Left cardiac atrium (tissue), 4 donors: ENCODE measurements around the gene GATAD1. TPM values are rescaled to one million over a fixed set of nuclear protein-coding genes. Genes with fewer than 3 reads are reported as not detected.
"Not testable (repeated sequence)": the region's sequence is repeated elsewhere in the genome, so short reads cannot be mapped to it uniquely, and the experiment has no call there.

Experiments used
- ATAC-seq, 2 donors: fragments of 200-7000 bp; cut with Tn5 transposase; one replicate each; pipeline ENCODE4 v1.9.1; 2020; ENCODE audit warnings: mild to moderate bottlenecking in 2 of 2, moderate library complexity in 2 of 2
- DNase-seq: peaks from one replicate; pipeline ENCODE4 v3.0.0-alpha.2; 2020
- intact Hi-C, 2 donors: fragments of 100-400 bp; cut with DNase I; formaldehyde crosslinking; loops; one replicate each; pipeline versions ENCODE4 v1.14.1 to v1.15.1; 2022 to 2023
- long read RNA-seq: library from polyadenylated mRNA; unstranded; transcript quantifications from one replicate; pipeline ENCODE4 v2.0.0, GENCODE V29; 2021
- total RNA-seq, 2 donors: library from RNA; stranded (reverse); fragmentation: NEBNext Ultra II Directional; extraction: Animal tissue kit (Norgen Biotek cat#: 25700); gene quantifications; one replicate each; pipeline ENCODE4 v1.2.1, GENCODE V29; 2021
- donor health status: DM: no; HTN: yes; CAD: no.
- donor health status: DM: no; HTN: yes; CAD: no; lungs with severe emphysema.
- donor health status: DM: yes; HTN: yes; CAD: no.
- donor health status: Dilated cardiomyopathy.

Gene GATAD1, protein sequence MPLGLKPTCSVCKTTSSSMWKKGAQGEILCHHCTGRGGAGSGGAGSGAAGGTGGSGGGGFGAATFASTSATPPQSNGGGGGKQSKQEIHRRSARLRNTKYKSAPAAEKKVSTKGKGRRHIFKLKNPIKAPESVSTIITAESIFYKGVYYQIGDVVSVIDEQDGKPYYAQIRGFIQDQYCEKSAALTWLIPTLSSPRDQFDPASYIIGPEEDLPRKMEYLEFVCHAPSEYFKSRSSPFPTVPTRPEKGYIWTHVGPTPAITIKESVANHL
- 10 to 100 TPM; 16.1 to 18.2 TPM for total RNA-seq
- long read RNA-seq, partial matches to known transcripts: 1 of 2 reads
- long read RNA-seq, other reads (novel, unspliced or antisense): 1 of 2 reads

DNA sequence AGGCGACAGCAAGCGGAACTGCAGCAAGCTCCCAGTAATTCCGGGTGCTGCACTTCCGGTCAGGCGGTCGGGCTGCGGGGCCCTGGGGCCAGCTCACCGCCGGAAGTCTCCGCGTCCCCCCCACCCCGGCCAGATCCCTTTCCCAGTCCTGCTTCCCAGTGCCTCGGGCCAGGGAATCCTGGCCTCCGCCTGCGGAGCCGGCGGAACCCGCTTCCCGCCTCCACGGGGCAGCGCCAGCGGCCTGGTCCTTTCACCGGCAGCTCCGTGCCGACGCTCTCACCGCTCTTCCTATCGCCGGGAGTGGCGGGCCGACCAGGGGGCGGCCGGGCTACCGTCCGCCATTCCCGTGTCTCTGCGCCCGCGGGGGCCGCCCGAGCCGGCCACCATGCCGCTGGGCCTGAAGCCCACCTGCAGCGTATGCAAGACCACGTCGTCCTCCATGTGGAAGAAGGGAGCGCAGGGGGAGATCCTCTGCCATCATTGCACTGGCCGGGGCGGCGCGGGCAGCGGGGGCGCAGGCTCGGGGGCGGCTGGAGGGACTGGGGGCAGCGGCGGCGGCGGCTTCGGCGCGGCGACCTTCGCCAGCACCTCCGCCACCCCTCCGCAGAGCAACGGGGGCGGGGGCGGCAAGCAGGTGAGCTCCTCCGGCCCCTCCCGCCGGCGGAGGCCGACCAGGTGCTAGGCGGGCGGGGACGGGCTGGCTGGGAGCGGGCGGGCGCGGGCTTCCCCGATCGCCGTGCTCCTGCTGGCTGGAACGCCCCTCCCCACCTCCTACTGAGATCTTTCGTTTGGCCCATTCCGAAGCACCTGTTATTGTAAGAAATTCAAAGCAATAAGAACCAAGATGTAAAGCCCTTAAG lies at the start of gene GATAD1:
GATAD1 (plus strand) TSS at position 138 of the 860 bp plus-strand sequence; CDS start at position 386, 248 bp downstream.
- intact Hi-C loops: loop anchor here in 1 of 2 donors (2.0 to 10.0 kb wide), 3 partner anchors 203 to 573 kb away; partner anchors contain the start of genes ANKIB1, KRIT1 and LRRD1
- DNase-seq (peak; percentile 94), ATAC-seq (peak; percentile 99)

DNA sequence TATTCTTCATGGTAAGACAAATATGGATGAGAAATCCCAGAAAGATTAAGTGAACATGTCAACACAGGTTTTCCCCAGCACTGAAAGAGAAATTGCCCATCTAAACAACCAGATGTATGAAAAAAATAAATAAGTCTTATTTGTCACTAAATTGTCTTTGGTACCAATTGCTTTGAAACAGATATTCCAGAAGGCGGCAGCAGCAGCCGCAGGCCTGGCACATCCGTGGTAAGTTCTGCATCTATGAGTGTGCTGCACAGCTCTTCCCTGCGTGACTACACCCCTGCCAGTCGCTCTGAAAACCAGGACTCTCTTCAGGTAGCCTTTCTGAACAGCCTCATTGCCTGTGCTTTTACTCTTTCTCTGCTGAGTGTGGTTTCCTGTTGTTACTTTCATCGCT lies 49.7 kb upstream of the GATAD1 start:
- intact Hi-C loops: no loop called here
- no peak for ATAC-seq
- DNase-seq: no peak

DNA sequence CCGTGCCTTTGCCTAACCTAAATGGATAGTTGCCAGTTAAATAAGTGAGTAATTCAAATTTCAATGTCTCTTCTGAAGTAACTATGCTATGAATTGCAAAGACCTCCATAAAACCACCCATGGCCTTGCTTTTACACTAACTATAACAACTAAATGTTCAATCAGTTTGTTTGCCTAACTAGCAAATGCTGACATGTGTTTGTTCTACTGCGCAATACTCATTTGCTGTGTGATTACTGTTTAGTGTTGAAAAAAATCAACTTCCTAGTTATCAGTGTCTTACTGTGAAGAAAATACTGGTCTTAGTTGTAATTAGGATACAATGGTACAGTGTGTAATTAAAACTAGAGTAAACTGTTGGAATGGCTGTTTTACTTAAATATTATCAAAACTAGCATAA lies 47.3 kb upstream of the GATAD1 start:
- intact Hi-C loops: no loop called here
- no peak for ATAC-seq
- no peak for DNase-seq

DNA sequence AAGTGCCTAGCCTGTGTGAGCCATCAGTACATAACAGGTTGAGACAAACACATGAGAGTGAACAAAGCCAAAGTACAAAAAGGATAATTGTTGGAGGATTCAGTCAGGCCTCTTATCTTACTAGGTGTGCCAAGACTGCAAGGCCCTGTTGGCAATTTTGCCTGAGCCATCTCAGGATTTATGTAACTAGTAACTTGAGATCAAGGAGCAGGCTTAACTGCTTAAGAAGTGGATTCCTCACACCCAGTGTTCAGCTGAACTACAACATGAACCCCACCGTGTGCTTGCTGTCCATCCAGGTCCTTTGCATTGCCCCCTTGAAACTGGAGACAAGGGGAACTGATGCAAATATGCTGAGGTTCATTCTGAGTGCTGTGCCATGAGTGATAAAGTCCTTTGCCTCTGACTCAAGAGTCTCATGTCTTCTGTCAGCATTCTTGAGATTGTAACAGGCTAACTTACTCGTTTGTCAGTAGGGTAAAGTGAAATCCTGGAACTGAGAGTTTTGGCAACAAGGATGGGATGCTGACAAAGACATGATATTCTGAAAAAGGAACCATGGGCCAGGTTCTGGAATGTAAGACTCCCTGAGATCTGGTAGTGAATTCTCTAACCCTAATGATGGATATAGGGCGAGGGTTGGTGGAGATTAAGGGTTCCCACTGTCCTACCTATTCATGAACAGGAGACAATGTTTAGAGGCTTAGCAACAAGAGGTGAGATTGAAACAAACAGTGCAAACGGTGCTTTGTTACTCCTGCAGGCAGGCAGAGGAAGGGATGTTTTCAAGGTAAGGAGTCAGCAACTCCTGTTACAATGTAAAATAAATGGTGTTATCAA lies 44.1 kb upstream of the GATAD1 start:
- intact Hi-C loops: no loop called here
- ATAC-seq (no peak), DNase-seq (no peak)

DNA sequence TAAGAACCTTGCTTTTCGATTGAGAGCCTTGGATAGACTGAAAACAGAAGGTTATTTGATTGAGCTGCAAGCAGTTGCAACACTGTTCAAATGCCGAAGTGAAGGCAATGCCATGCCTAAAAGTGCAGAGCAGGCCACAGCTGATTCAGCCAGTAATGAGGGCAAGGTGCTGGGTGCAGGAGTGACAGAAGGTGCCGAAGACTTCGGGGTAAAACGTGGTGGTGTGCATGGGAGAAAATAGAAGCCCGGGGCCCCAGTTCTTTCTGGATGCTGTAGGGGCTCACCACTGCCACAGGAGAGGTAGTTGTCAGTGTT lies 43.6 kb upstream of the GATAD1 start:
- DNase-seq: no peak
- intact Hi-C loops: no loop called here
- no peak for ATAC-seq

DNA sequence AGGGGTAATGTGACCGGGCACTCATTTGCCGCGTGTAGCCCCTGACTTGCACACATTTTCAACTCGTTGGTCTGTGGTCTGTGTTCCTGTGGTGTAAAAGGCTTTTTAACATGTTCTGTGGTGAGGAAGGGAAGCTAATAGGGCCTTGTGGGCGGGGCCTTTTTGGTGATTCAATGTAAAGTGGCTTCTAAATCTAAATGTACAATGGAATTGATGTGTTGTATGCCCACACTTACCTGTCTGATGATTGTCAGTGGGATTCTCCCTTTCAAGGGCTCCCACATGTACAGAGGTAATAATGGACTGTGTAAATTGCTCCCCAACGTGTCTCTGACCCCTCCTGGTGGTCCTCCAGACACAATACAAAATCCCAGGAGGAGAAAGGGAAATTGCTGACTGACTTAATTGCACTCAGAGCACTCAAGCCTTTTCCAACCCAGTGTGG lies 43.1 kb upstream of the GATAD1 start:
- intact Hi-C loops: no loop called here

DNA sequence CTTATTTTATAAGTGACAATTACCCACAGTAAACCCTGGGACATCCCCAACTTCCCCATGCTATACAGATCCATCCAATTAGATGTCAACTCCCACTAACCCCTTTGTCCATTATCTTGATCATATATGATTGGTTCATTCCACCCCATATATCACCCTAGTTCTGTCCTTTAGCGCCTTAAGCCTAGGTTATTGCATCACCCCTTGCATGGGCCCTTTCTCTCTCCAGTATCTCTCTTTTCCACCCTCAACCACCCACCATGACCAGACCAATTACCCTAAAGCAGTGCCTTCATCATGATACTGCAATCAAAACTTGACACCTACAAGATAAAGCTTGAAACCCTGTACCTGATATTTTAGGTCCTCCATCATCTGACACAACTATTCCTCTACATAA lies 37.9 kb upstream of the GATAD1 start:
- intact Hi-C loops: no loop called here
- no peak for DNase-seq
- ATAC-seq: no peak

More for the DNA sequence above, 43.1 kb upstream of the GATAD1 start:
- no peak for DNase-seq
- no peak for ATAC-seq

DNA sequence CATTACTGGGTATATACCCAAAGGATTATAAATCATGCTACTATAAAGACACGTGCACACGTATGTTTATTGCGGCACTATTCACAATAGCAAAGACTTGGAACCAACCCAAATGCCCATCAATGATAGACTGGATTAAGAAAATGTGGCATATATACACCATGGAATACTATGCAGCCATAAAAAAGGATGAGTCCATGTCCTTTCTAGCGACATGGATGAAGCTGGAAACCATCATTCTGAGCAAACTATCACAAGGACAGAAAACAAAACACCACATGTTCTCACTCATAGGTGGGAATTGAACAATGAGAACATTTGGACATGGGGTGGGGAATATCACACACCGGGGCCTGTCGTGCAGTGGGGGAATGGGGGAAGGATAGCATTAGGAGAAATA lies 37.1 kb upstream of the GATAD1 start:
- ATAC-seq, DNase-seq, intact Hi-C loops: not testable (repeated sequence)

DNA sequence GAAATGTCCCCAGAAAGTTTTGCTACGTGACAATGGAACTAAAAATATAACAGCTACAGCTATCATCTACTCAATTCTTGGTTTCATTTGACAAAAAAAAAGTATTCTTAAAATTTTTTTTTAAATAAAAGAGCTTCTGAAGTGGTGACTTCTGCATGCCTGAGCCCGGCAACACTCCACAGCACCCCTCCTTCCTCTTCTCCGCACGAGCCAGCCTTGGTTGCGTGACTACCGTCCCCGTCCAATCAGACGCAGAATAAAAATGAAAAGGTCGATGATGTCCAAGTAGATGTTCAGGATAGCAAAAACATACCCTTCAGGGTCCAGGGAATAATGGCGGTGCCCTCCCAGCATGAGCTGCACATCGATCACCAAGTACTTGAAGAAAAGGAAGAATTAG lies 34.5 kb upstream of the GATAD1 start:
- DNase-seq (no peak), ATAC-seq (no peak)
- intact Hi-C loops: no loop called here

DNA sequence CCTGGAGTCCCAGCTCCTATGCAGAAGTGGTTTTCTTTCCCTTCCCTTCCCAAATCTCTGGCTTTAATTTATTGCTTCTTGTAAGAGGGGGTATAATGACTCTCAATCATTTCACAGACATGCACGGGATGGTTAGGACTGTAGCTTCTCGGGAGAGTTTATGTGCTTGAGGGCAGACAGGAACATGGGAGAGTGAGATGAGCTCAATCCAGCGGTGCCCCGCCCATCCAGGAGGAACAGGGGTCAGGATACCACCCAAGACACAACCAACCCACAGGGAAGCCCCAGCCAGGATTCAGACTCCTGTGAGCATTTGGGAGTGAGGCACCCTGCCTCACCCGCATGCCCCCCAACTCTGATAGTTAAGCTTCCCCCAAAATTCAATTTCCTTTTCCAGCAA lies 33.7 kb upstream of the GATAD1 start:
- DNase-seq (no peak), ATAC-seq (no peak)
- intact Hi-C loops: no loop called here

DNA sequence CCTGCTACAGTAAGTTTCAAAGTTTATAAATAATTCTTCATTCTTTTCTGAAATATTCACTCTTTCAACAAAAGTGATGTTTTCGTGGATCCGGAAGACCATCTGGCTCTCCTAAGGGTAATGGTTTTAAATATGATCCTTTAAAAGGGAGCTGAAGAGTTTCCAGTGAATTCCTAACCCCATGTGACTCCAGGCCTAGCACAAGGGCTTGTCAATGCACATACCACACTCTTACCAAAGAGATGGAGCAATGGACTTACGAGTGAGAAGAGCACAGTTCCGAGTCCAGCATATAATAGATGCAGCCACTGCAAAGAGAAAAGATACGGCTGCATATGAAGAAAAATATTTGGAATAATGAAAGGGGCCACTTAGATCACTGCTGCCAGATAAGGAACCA lies 32.1 kb upstream of the GATAD1 start:
- intact Hi-C loops: no loop called here
- DNase-seq (no peak), ATAC-seq (no peak)

DNA sequence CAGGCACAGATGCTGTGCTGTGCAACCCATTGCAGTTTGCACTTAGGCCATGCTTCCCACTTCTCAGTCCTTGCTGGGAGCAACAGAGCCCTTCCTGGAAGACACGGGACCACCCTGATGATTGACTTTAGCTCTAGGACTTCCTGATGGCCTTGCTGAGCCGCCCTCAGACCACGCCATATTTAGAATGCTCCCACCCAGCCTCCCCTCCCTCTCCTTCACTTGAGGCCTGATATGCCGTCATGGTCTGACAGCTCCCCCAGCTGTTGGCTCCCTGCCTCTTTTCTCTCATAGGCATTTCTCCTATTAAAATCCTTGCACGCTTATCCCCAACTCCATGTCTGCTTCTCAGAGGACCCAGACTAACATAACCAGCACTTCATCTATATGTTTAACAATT lies 29.4 kb upstream of the GATAD1 start:
- ATAC-seq (no peak), DNase-seq (no peak)
- intact Hi-C loops: no loop called here

DNA sequence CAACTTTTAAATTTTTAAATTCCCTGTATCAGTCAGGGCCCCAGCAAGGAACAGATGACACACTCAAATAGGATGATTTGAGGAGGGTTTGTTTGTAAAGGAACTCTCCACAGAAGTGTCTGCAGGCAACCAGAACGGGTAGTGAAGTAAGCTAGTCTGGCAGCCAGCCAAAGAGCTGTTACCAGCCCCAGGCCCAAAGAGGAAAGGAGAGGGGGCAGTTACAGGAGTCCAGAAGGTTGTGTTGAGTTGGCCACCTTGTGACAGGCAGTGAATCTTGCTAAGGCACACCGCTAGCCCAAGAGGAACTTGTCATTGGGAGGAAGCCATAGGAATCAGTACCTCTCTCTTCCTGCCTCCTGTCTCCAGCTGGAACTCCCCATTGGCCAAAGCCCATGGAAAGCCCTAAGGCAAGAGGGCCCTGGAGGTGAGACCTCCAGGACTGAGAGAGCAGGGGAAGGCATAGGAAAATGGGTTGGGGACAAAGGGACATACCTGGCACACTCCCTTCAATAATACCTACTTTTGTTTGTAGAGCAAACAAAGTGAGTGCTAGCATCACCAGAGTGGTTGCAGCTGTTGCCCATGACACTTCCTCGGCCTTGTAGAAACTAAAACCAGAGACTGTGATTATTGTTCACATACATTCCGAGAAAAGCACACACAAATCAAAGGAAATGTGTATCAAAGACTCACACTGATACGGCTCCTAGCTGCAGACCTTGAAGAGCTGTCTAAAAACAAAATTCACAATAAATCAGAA lies 25.4 kb upstream of the GATAD1 start:
- no peak for DNase-seq
- ATAC-seq: no peak
- intact Hi-C loops: no loop called here

DNA sequence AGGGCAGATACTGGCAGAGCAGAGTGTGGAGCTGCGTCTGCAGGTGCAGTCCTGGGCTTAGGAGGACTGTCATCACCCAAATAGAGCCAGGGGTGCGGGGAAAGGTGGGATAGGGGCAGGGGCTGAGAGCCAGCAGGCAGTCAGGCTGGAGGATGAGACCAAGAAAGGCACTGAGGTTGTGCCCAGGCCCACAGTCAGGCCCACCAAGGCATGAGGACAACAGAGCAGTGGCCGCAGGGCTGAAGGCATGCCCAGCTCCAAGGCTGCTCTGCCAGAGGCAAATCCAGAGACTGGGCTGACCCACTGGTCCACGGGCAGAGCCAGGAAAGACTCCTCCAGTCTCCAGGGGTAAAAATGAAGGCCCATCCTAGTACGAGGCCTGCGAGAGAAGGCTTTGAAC lies 24.4 kb upstream of the GATAD1 start:
- intact Hi-C loops: no loop called here
- ATAC-seq: no peak
- DNase-seq: no peak

DNA sequence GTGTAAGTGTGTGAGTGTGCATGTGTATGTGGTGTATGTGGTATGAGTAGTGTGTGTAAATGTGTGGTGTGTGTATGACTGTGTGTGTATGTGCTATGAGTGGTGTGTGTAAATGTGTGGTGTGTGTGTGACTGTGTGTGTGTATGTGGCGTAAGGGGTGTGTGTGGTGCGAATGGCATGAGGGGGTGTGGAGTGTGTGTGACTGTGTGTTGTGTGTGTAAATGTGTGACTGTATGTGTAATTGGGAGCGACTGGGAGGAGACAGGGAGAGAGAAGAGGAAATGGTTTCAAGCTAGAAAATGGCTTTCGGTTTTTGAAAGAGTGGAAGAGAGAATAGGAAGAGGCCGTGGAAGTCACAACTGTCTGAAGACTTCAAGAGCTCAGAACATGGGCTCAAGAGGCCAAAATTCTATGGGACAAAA lies 23.6 kb upstream of the GATAD1 start:
- peak in 1 of 2 donors; percentile 8 for ATAC-seq
- DNase-seq: no peak
- intact Hi-C loops: no loop called here

DNA sequence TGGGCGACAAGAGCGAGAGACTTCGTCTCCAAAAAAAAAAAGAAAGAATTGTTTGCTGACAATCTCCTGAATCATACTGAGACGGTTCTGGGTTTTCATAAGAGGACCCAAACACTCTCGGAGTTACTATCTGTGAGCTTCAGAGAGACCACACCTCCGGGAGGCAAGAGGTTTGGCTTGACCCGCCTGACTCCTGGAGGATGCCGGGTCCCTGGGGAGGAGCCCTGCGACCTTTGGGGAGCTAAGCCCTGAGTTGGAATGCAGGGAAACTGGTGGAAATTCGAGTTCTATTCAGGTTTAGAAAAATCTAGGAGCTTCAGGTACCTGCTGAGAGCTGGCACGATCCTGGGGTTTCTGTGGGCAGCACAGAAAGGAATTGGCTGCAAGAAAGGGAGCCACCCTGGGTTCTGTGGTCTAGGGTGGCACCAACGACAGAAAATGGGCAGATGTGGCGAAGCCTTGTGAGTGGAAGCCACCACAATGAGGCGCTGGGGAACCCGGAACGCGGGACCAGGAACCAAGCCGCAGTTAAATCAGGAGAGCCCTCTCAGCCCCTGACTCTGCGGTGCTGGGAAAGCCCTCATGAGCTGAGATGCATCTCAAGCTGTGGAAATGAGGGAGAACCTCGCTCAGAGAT lies 21.9 kb upstream of the GATAD1 start:
- intact Hi-C loops: no loop called here
- ATAC-seq (no peak), DNase-seq (no peak)

DNA sequence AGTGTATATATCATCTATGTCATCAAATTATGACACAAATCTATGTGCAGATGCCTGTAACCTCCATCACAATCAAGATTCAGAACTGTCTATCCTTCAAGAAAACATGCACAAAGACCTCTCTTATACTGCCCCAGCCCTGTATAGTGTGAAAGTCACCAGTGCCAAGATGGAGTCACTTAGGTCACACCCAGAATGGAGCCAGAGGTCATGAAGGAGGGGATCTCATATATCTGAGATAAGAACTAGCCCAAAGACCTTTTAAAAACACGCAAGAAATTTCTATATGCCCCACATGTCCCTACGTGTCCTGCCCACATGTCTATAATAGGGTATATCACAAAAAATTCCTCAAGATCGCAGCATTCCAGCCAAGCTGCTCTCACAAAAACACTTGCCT lies 20.1 kb upstream of the GATAD1 start:
- intact Hi-C loops: no loop called here
- ATAC-seq: no peak

DNA sequence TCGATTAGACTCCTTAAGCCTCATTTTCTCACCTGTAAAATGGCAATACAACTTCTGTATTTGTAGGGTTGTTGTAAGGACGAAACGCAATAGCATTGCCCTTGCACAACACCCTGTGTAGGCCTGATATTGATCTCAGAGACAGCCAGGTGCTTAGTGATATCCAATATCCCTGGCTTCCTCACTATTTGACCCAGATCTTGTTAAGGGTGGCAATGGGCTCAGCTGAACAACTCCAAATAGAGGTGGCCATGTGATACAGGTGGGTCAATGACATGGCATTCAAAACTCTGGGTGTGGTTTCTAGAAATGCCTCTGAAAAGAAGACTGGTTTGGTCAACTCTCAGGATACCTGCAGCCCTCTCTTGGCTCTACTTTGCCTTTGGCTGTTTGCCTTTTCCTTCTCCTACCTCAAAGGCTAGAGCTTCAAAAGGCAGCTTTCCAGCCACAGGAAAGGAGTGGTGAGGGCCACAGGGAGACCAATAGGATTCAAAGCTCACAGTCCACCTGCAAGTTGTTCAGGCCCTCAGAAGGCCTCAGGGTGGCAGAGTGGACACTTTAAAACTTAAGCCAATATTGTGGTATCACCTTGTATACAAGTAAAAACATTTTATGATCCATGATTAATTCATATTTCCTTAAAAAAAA lies 14.9 kb upstream of the GATAD1 start:
- no peak for ATAC-seq
- intact Hi-C loops: no loop called here
- DNase-seq: no peak

More for the DNA sequence above, 20.1 kb upstream of the GATAD1 start:
- no peak for DNase-seq
